HepG2 (cell line): ENCODE results near the gene TTLL1. TPM values are rescaled to one million over a fixed set of nuclear protein-coding genes. Genes with fewer than 3 reads are reported as not detected.
A peak's percentile ranks its signal among the peaks of the same experiment; 100 is the strongest.

Experiments
- ATAC-seq: fragments of 200-7000 bp; cut with Tn5 transposase; 3 replicates; pipeline ENCODE4 v1.9.1; 2020; ENCODE audit warnings: mild to moderate bottlenecking, moderate library complexity
- BruUV-seq: library from RNA; stranded (reverse); fragments of 400-500 nt; replicated peaks from 2 replicates; lab custom pipeline; 2021; lab: Mats Ljungman, UMichigan
- CTCF ChIA-PET: fragments of 300-600 bp; formaldehyde crosslinking; extraction: SDS; loops from one replicate; lab custom pipeline; 2021; ENCODE audit warnings: low total read pairs, inconsistent platforms, low intra/inter-chr PET ratio; lab: Yijun Ruan, JAX
- POLR2A ChIA-PET: fragments of 350-600 bp; sonication (Branson Sonifier 250); formaldehyde crosslinking; loops from one replicate; lab custom pipeline; 2020; ENCODE audit warnings: antibody characterized with exemption, inconsistent platforms; lab: Yijun Ruan, JAX
- DNase-seq: peaks from one replicate; pipeline ENCODE4 v3.0.0-alpha.2; 2015; ENCODE audit warnings: low spot score
- FAIRE-seq: peaks from 3 replicates; lab custom pipeline; 2011; peaks lifted over from hg19 to GRCh38; lab: Jason Lieb, UNC
- H2AFZ ChIP-seq: one replicate; pipeline ENCODE4 v1.6.1; 2011; ENCODE audit warnings: low read length, inconsistent platforms
- H3K27ac ChIP-seq: fragments of 300-600 bp; 3 replicates; pipeline ENCODE4 v1.8.0; 2011; ENCODE audit warnings: mixed run types, mild to moderate bottlenecking, mixed read lengths, low read length, inconsistent platforms; ENCODE audit not compliant: insufficient read depth; ENCODE audit errors: extremely low read length
- H3K27me3 ChIP-seq, 2 experiments: fragments of 200-600 bp in 1 of 2; 2 replicates in 1 of 2; 3 replicates in 1 of 2; pipeline versions ENCODE4 v1.6.0 to v1.8.0; 2011; ENCODE audit warnings: low read length in 2 of 2, mild to moderate bottlenecking in 2 of 2, moderate library complexity in 2 of 2, inconsistent platforms in 1 of 2; ENCODE audit not compliant: insufficient read depth in 2 of 2, control insufficient read depth in 1 of 2
- H3K36me3 ChIP-seq, 2 experiments: fragments of 200-600 bp in 1 of 2; replicated peaks in 1 of 2; 2 replicates in 1 of 2; 3 replicates in 1 of 2; pipeline versions ENCODE4 v1.5.1 to v1.8.0; 2011; ENCODE audit warnings: low read length in 2 of 2, inconsistent platforms in 1 of 2; ENCODE audit not compliant: insufficient read depth in 2 of 2, control insufficient read depth in 1 of 2
- H3K4me1 ChIP-seq: 2 replicates; pipeline ENCODE4 v1.5.1; 2012; ENCODE audit warnings: low read length, inconsistent platforms; ENCODE audit not compliant: insufficient read depth
- H3K4me2 ChIP-seq: 2 replicates; pipeline ENCODE4 v1.6.0; 2011; ENCODE audit warnings: low read depth, low read length, inconsistent platforms
- H3K4me3 ChIP-seq, 3 experiments: fragments of 200-600 bp in 1 of 3; sonication (generic), shearing (Covaris generic) in 1 of 3; replicated peaks in 1 of 3; 2 replicates each; pipeline ENCODE4 v1.5.1; 2011 to 2016; ENCODE audit warnings: low read length in 3 of 3, inconsistent platforms in 2 of 3, low read depth in 2 of 3, mild to moderate bottlenecking in 2 of 3, control low read depth in 1 of 3, mixed read lengths in 1 of 3; ENCODE audit not compliant: insufficient read depth in 1 of 3
- H3K79me2 ChIP-seq: one replicate; pipeline ENCODE4 v1.6.1; 2011; ENCODE audit warnings: low read length, inconsistent platforms; ENCODE audit not compliant: insufficient read depth
- H3K9ac ChIP-seq: 2 replicates; pipeline ENCODE4 v1.6.0; 2011; ENCODE audit warnings: mild to moderate bottlenecking, low read depth, low read length, inconsistent platforms; ENCODE audit not compliant: insufficient read depth
- H3K9me3 ChIP-seq: 2 replicates; pipeline ENCODE4 v1.5.1; 2012; ENCODE audit warnings: mild to moderate bottlenecking, low read length
- H4K20me1 ChIP-seq: 2 replicates; pipeline ENCODE4 v1.6.0; 2011; ENCODE audit warnings: inconsistent platforms, mild to moderate bottlenecking, low read length, moderate library complexity; ENCODE audit not compliant: insufficient read depth
- DPF2 ChIP-seq: sonication (generic); formaldehyde crosslinking; IDR thresholded peaks from 2 replicates; pipeline ENCODE4 v1.4.0; 2020; ENCODE audit warnings: mild to moderate bottlenecking, low read depth, missing genetic modification reagents, borderline replicate concordance
- EEA1 ChIP-seq: sonication (generic); formaldehyde crosslinking; IDR thresholded peaks from 2 replicates; pipeline ENCODE4 v1.5.1; 2020; ENCODE audit warnings: mild to moderate bottlenecking, missing genetic modification reagents, borderline replicate concordance
- KMT2B ChIP-seq: IDR thresholded peaks from 2 replicates; pipeline ENCODE4 v1.6.1; 2016; ENCODE audit warnings: missing genetic modification reagents, missing compliant biosample characterization
- LCORL ChIP-seq, 2 experiments: fragments of 450-650 bp in 1 of 2; sonication (generic) in 1 of 2; formaldehyde crosslinking in 1 of 2; IDR thresholded peaks; 2 replicates each; pipeline versions ENCODE4 v1.5.0 to v1.6.1; 2017 to 2020; ENCODE audit warnings: antibody characterized with exemption in 1 of 2, missing genetic modification reagents in 1 of 2
- MIER3 ChIP-seq: IDR thresholded peaks from 2 replicates; pipeline ENCODE4 v1.6.1; 2016; ENCODE audit warnings: missing compliant biosample characterization, borderline replicate concordance
- NFKB2 ChIP-seq: sonication (generic); formaldehyde crosslinking; IDR thresholded peaks from 2 replicates; pipeline ENCODE4 v1.4.0; 2020; ENCODE audit warnings: missing genetic modification reagents, borderline replicate concordance
- SOX6 ChIP-seq, 2 experiments: fragments of 450-650 bp in 1 of 2; sonication (generic) in 1 of 2; formaldehyde crosslinking in 1 of 2; IDR thresholded peaks; 2 replicates each; pipeline versions ENCODE4 v1.4.0 to v1.6.1; 2017 to 2020; ENCODE audit warnings: antibody characterized with exemption in 1 of 2, mild to moderate bottlenecking in 1 of 2, missing genetic modification reagents in 1 of 2
- ZMAT3 ChIP-seq: sonication (generic); formaldehyde crosslinking; conservative IDR thresholded peaks from 2 replicates; pipeline ENCODE4 v1.7.0; 2021; ENCODE audit warnings: missing genetic modification reagents
- ZNF205 ChIP-seq: IDR thresholded peaks from 2 replicates; pipeline ENCODE4 v1.6.1; 2018; ENCODE audit warnings: missing biosample characterization, missing genetic modification reagents
- ZNF33A ChIP-seq: sonication (generic); formaldehyde crosslinking; IDR thresholded peaks from 2 replicates; pipeline ENCODE4 v1.5.1; 2020; ENCODE audit warnings: missing genetic modification reagents, mild to moderate bottlenecking, moderate library complexity, borderline replicate concordance
- ZNF543 ChIP-seq: sonication (generic); formaldehyde crosslinking; IDR thresholded peaks from 2 replicates; pipeline ENCODE4 v1.4.0; 2020; ENCODE audit warnings: mild to moderate bottlenecking, missing genetic modification reagents
- WGBS: methylation state at CpG from one replicate; pipeline ENCODE4 v1.1.6; 2017; ENCODE audit warnings: low lambda C conversion rate; 5-methylcytosine and 5-hydroxymethylcytosine counted together
- in situ Hi-C: cut with HindIII; loops from 2 replicates; pipeline ENCODE4 v1.10.0; 2017; ENCODE audit warnings: low pct_unique_long_range_greater_than_20kb; ENCODE audit not compliant: extremely low pct_ligation_motif_present
- intact Hi-C: fragments of 100-400 bp; cut with micrococcal nuclease; formaldehyde crosslinking; loops from one replicate; pipeline ENCODE4 v1.10.0; 2022; ENCODE audit not compliant: unreplicated experiment
- polyA plus RNA-seq, 8 experiments: library from polyadenylated mRNA; depleted of rRNA in 3 of 8; stranded (reverse) in 7 of 8; unstranded in 1 of 8; fragments of >200 nt; fragmentation: Illumina TruSeq in 4 of 8; extraction: Trizol in 4 of 8; gene quantifications; 2 replicates each; pipeline versions ENCODE4 v1.2.1 to v1.2.3, GENCODE V29; 2011 to 2016; ENCODE audit warnings: low read depth in 4 of 8, missing spikeins in 1 of 8, mixed read lengths in 1 of 8; ENCODE audit not compliant: insufficient read depth in 1 of 8
- total RNA-seq, 5 experiments: library from RNA; depleted of rRNA; stranded (reverse); fragments of >200 nt; fragmentation: Illumina TruSeq; extraction: Trizol; gene quantifications; 2 replicates each; pipeline ENCODE4 v1.2.3, GENCODE V29; 2016; ENCODE audit warnings: low read depth in 1 of 5
- TF ChIP-seq, protein P1 (sequence below): sonication (generic); formaldehyde crosslinking; IDR thresholded peaks from 2 replicates; pipeline ENCODE4 v1.8.1; 2023; ENCODE audit warnings: mild to moderate bottlenecking, missing genetic modification reagents, borderline replicate concordance
- TF ChIP-seq, protein P2 (sequence below): IDR thresholded peaks from 2 replicates; pipeline ENCODE4 v1.6.1; 2016
- TF ChIP-seq, protein P3 (sequence below): sonication (generic); formaldehyde crosslinking; IDR thresholded peaks from 2 replicates; pipeline ENCODE4 v1.5.1; 2020; ENCODE audit warnings: mild to moderate bottlenecking, missing genetic modification reagents
- TF ChIP-seq, protein P4 (sequence below): sonication (generic); formaldehyde crosslinking; IDR thresholded peaks from 2 replicates; pipeline ENCODE4 v1.5.0; 2020; ENCODE audit warnings: mild to moderate bottlenecking, missing genetic modification reagents, borderline replicate concordance

Gene TTLL1
- total and polyA plus RNA-seq, 2 of the 13 experiments (the other 11 are each of a cell fraction or from before 2014, with no cell fraction given) = 1.6 to 5.3 TPM

DNA sequence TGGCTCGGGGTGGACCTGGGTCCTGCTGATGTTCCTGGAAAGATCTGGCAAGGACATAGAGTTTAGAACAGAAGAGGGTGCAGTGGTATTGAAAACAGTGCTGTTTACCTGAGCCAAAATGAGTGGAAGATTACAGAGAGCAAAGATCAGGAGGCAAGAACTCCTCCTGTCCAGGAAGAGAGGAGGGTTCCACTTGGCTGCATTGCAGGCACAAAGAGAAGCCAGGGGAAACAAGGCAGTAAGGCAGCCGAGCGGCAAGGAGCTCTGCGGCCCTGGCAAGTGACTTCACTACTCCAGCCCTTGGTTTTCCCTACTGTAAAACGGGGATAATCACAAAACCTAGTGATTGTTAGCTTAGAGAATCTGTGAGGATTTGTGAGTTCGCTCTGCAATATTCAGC, 70.6 kb downstream of the TTLL1 start:
- no peak overlapping the region for H2AFZ ChIP-seq
- in situ Hi-C loops = no loop called here
- H4K20me1 ChIP-seq = peaks cover 5% of the 10 kb centered on the region; the same call in 1 of the 2 replicates
- FAIRE-seq (peak; percentile 98), DNase-seq (peak; percentile 86), ATAC-seq (peak; percentile 29)
- no TSS peak for BruUV-seq
- intact Hi-C loops = no loop called here
- H3K4me2 ChIP-seq = peak overlapping the region; percentile 74
- H3K4me3 ChIP-seq = peak overlapping the region in 2 of 3 experiments; percentile 4 to 47; a peak in 3 of 6 replicates
- H3K4me1 ChIP-seq = peaks cover 56% of the 10 kb centered on the region
- CTCF ChIA-PET = no interaction called here
- POLR2A ChIA-PET = interaction anchor here (0.7 to 8.7 kb wide), 6 partner anchors 11 to 110 kb away, joined by 3 to 185 read pairs (median 3); no protein-coding TSS in a partner anchor
- 7% methylated on average over 6 of the region's 6 CpGs for WGBS
- peaks cover 13% of the 10 kb centered on the region for H3K79me2 ChIP-seq
- H3K9ac ChIP-seq = peak overlapping the region; percentile 62
- H3K27me3 ChIP-seq = no peaks in the 10 kb centered on the region; a peak in 1 of 5 replicates
- H3K36me3 ChIP-seq = no peaks in the 10 kb centered on the region
- H3K9me3 ChIP-seq = no peaks in the 10 kb centered on the region
- peak overlapping the region; percentile 79 for H3K27ac ChIP-seq
- TF ChIP-seq ZNF205 (CRISPR knock-in tag) = peak; percentile 100
- TF ChIP-seq ZNF33A (CRISPR knock-in tag) = no peak
- TF ChIP-seq, protein P1, sequence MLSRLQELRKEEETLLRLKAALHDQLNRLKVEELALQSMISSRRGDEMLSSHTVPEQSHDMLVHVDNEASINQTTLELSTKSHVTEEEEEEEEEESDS (CRISPR knock-in tag) = no peak
- TF ChIP-seq NFKB2 (CRISPR knock-in tag) = 0 out of 2 replicates have a peak, but pooled peaks have one; percentile 71
- TF ChIP-seq, protein P2, sequence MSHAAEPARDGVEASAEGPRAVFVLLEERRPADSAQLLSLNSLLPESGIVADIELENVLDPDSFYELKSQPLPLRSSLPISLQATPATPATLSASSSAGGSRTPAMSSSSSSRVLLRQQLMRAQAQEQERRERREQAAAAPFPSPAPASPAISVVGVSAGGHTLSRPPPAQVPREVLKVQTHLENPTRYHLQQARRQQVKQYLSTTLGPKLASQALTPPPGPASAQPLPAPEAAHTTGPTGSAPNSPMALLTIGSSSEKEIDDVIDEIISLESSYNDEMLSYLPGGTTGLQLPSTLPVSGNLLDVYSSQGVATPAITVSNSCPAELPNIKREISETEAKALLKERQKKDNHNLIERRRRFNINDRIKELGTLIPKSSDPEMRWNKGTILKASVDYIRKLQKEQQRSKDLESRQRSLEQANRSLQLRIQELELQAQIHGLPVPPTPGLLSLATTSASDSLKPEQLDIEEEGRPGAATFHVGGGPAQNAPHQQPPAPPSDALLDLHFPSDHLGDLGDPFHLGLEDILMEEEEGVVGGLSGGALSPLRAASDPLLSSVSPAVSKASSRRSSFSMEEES (CRISPR knock-in tag) = no peak
- TF ChIP-seq DPF2 (CRISPR knock-in tag) = peak; percentile 54; the same call in 1 of the 2 replicates
- TF ChIP-seq ZMAT3 (CRISPR knock-in tag) = peak; percentile 75
- TF ChIP-seq LCORL (IDR thresholded peaks at IDR 0.05) = no peak
- TF ChIP-seq LCORL (CRISPR knock-in tag; IDR thresholded peaks at IDR 0.05) = peak; percentile 97
- no peak for TF ChIP-seq SOX6 (IDR thresholded peaks at IDR 0.05)
- peak; percentile 74 for TF ChIP-seq SOX6 (CRISPR knock-in tag; IDR thresholded peaks at IDR 0.05)
- peak; percentile 66; the same call in 1 of the 2 replicates for TF ChIP-seq MIER3 (CRISPR knock-in tag)
- no peak for TF ChIP-seq EEA1 (CRISPR knock-in tag)
- no peak for TF ChIP-seq KMT2B
- TF ChIP-seq ZNF543 (CRISPR knock-in tag) = peak; percentile 99
- TF ChIP-seq, protein P3, sequence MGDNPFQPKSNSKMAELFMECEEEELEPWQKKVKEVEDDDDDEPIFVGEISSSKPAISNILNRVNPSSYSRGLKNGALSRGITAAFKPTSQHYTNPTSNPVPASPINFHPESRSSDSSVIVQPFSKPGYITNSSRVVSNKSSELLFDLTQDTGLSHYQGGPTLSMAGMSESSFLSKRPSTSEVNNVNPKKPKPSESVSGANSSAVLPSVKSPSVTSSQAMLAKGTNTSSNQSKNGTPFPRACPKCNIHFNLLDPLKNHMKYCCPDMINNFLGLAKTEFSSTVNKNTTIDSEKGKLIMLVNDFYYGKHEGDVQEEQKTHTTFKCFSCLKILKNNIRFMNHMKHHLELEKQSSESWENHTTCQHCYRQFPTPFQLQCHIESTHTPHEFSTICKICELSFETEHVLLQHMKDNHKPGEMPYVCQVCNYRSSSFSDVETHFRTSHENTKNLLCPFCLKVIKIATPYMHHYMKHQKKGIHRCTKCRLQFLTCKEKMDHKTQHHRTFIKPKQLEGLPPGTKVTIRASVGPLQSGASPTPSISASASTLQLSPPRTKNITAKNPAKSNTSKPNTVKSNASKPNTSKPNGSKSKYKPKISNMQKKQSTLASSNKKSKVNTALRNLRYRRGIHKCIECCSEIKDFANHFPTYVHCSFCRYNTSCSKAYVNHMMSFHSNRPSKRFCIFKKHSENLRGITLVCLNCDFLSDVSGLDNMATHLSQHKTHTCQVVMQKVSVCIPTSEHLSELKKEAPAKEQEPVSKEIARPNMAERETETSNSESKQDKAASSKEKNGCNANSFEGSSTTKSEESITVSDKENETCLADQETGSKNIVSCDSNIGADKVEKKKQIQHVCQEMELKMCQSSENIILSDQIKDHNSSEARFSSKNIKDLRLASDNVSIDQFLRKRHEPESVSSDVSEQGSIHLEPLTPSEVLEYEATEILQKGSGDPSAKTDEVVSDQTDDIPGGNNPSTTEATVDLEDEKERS = no peak
- TF ChIP-seq, protein P4, sequence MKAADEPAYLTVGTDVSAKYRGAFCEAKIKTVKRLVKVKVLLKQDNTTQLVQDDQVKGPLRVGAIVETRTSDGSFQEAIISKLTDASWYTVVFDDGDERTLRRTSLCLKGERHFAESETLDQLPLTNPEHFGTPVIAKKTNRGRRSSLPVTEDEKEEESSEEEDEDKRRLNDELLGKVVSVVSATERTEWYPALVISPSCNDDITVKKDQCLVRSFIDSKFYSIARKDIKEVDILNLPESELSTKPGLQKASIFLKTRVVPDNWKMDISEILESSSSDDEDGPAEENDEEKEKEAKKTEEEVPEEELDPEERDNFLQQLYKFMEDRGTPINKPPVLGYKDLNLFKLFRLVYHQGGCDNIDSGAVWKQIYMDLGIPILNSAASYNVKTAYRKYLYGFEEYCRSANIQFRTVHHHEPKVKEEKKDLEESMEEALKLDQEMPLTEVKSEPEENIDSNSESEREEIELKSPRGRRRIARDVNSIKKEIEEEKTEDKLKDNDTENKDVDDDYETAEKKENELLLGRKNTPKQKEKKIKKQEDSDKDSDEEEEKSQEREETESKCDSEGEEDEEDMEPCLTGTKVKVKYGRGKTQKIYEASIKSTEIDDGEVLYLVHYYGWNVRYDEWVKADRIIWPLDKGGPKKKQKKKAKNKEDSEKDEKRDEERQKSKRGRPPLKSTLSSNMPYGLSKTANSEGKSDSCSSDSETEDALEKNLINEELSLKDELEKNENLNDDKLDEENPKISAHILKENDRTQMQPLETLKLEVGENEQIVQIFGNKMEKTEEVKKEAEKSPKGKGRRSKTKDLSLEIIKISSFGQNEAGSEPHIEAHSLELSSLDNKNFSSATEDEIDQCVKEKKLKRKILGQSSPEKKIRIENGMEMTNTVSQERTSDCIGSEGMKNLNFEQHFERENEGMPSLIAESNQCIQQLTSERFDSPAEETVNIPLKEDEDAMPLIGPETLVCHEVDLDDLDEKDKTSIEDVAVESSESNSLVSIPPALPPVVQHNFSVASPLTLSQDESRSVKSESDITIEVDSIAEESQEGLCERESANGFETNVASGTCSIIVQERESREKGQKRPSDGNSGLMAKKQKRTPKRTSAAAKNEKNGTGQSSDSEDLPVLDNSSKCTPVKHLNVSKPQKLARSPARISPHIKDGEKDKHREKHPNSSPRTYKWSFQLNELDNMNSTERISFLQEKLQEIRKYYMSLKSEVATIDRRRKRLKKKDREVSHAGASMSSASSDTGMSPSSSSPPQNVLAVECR (CRISPR knock-in tag) = peak; percentile 65; the same call in 1 of the 2 replicates
